H1 (cell line): ENCODE results near the gene RGS13. TPM values are rescaled to one million over a fixed set of nuclear protein-coding genes. Genes with fewer than 3 reads are reported as not detected.

ENCODE experiments used
- CTCF ChIA-PET: fragments of 300-600 bp; sonication (Branson Sonifier 250); formaldehyde crosslinking; loops from one replicate; lab custom pipeline; 2021; ENCODE audit not compliant: partially characterized antibody; lab: Charles Lee
- POLR2A ChIA-PET: fragments of 300-600 bp; sonication (Branson Sonifier 250); formaldehyde crosslinking; loops from one replicate; lab custom pipeline; 2021; ENCODE audit warnings: inconsistent platforms; ENCODE audit not compliant: partially characterized antibody; lab: Charles Lee
- DNase-seq, 2 experiments: peaks; one replicate each; pipeline versions ENCODE4 v3.0.0 to v3.0.0-alpha.2; 2010 to 2022; ENCODE audit warnings: low spot score in 2 of 2, low read depth in 1 of 2, mixed read lengths in 1 of 2
- FAIRE-seq: peaks from 2 replicates; lab custom pipeline; 2011; peaks lifted over from hg19 to GRCh38; lab: Jason Lieb, UNC
- H2AFZ ChIP-seq: 2 replicates; pipeline ENCODE4 v1.8.1; 2012; ENCODE audit warnings: low read length, inconsistent platforms
- H2AK5ac ChIP-seq: 2 replicates; pipeline ENCODE4 v1.6.1; 2013; ENCODE audit warnings: low read depth, low read length
- H2BK120ac ChIP-seq: replicated peaks from 2 replicates; pipeline ENCODE3; 2013; ENCODE audit warnings: low read depth, low read length, inconsistent platforms
- H2BK12ac ChIP-seq: 2 replicates; pipeline ENCODE4 v1.6.1; 2013; ENCODE audit warnings: low read depth, low read length
- H2BK15ac ChIP-seq: 2 replicates; pipeline ENCODE4 v1.6.1; 2013; ENCODE audit warnings: low read length
- H2BK20ac ChIP-seq: 2 replicates; pipeline ENCODE4 v1.6.1; 2013; ENCODE audit warnings: low read length
- H2BK5ac ChIP-seq: 2 replicates; pipeline ENCODE4 v1.6.1; 2013; ENCODE audit warnings: low read depth, low read length
- H3K14ac ChIP-seq: 2 replicates; pipeline ENCODE4 v1.6.1; 2013; ENCODE audit warnings: inconsistent platforms; ENCODE audit not compliant: insufficient read length
- H3K18ac ChIP-seq: 2 replicates; pipeline ENCODE4 v1.6.1; 2013; ENCODE audit warnings: low read length; ENCODE audit errors: extremely low read depth
- H3K23ac ChIP-seq: 2 replicates; pipeline ENCODE4 v1.6.1; 2013; ENCODE audit warnings: inconsistent platforms; ENCODE audit not compliant: insufficient read length
- H3K23me2 ChIP-seq: 2 replicates; pipeline ENCODE4 v1.6.1; 2013; ENCODE audit warnings: low read depth, low read length
- H3K27ac ChIP-seq: 2 replicates; pipeline ENCODE4 v1.6.1; 2011; ENCODE audit warnings: low read depth, low read length, inconsistent platforms
- H3K27me3 ChIP-seq, 4 experiments: replicated peaks in 1 of 4; 1 replicate in 1 of 4; 2 replicates in 3 of 4; pipeline versions ENCODE4 v1.6.1 to v1.8.1; 2011 to 2013; ENCODE audit warnings: low read length in 3 of 4, mild to moderate bottlenecking in 3 of 4, inconsistent platforms in 2 of 4, mixed read lengths in 2 of 4, moderate library complexity in 1 of 4; ENCODE audit not compliant: control insufficient read depth in 3 of 4, insufficient read depth in 3 of 4; ENCODE audit errors: extremely low read depth in 1 of 4
- H3K36me3 ChIP-seq, 4 experiments: 2 replicates each; pipeline versions ENCODE4 v1.6.1 to v1.8.1; 2011 to 2013; ENCODE audit warnings: mild to moderate bottlenecking in 4 of 4, low read length in 3 of 4, moderate library complexity in 2 of 4, control low read depth in 1 of 4, inconsistent platforms in 1 of 4; ENCODE audit not compliant: insufficient read depth in 4 of 4, control insufficient read depth in 2 of 4
- H3K4ac ChIP-seq: replicated peaks from 2 replicates; pipeline ENCODE3; 2013; ENCODE audit warnings: low read length, low read depth, mixed read lengths, inconsistent platforms; ENCODE audit not compliant: insufficient read length
- H3K4me1 ChIP-seq, 4 experiments: replicated peaks in 1 of 4; 1 replicate in 1 of 4; 2 replicates in 3 of 4; pipeline versions ENCODE4 v1.6.1 to v1.8.1; 2011 to 2013; ENCODE audit warnings: low read length in 3 of 4, inconsistent platforms in 2 of 4, mixed read lengths in 1 of 4; ENCODE audit not compliant: insufficient read depth in 4 of 4, control insufficient read depth in 3 of 4
- H3K4me2 ChIP-seq, 2 experiments: 2 replicates each; pipeline versions ENCODE4 v1.6.1 to v1.8.1; 2011 to 2013; ENCODE audit warnings: low read depth in 2 of 2, low read length in 2 of 2, control low read depth in 1 of 2, inconsistent platforms in 1 of 2, mild to moderate bottlenecking in 1 of 2; ENCODE audit not compliant: insufficient read depth in 1 of 2
- H3K4me3 ChIP-seq, 4 experiments: fragments of 200-600, 300-600 bp in 1 of 4; sonication (generic), shearing (Covaris generic), sonication (Bioruptor Twin) in 1 of 4; 2 replicates each; pipeline versions ENCODE4 v1.5.1 to v1.8.1; 2011 to 2016; ENCODE audit warnings: low read length in 4 of 4, low read depth in 3 of 4, control low read depth in 2 of 4, inconsistent platforms in 2 of 4, mild to moderate bottlenecking in 2 of 4, mixed read lengths in 1 of 4, moderate library complexity in 1 of 4; ENCODE audit not compliant: insufficient read depth in 2 of 4; ENCODE audit errors: extremely low read depth in 1 of 4
- H3K56ac ChIP-seq: replicated peaks from 2 replicates; pipeline ENCODE3; 2013; ENCODE audit warnings: low read depth, mild to moderate bottlenecking, mixed read lengths, low read length, inconsistent platforms; ENCODE audit not compliant: insufficient read length
- H3K79me1 ChIP-seq: 2 replicates; pipeline ENCODE4 v1.6.1; 2013; ENCODE audit warnings: low read depth, low read length, control low read depth
- H3K79me2 ChIP-seq, 2 experiments: 2 replicates each; pipeline versions ENCODE4 v1.6.1 to v1.8.1; 2012 to 2013; ENCODE audit warnings: low read length in 2 of 2, mild to moderate bottlenecking in 2 of 2, inconsistent platforms in 1 of 2; ENCODE audit not compliant: insufficient read depth in 2 of 2, control insufficient read depth in 1 of 2
- H3K9ac ChIP-seq, 4 experiments: replicated peaks in 1 of 4; 1 replicate in 1 of 4; 2 replicates in 3 of 4; pipeline versions ENCODE4 v1.6.1 to v1.8.1; 2011 to 2013; ENCODE audit warnings: low read depth in 3 of 4, low read length in 3 of 4, control low read depth in 2 of 4, mild to moderate bottlenecking in 2 of 4, moderate library complexity in 2 of 4, inconsistent platforms in 1 of 4; ENCODE audit errors: extremely low read depth in 1 of 4
- H3K9me3 ChIP-seq, 2 experiments: 2 replicates each; pipeline versions ENCODE4 v1.6.1 to v1.8.1; 2012 to 2013; ENCODE audit warnings: mild to moderate bottlenecking in 2 of 2, moderate library complexity in 2 of 2, control low read depth in 1 of 2, inconsistent platforms in 1 of 2, low read depth in 1 of 2, low read length in 1 of 2, mixed read lengths in 1 of 2; ENCODE audit not compliant: insufficient read depth in 2 of 2
- H4K20me1 ChIP-seq, 2 experiments: replicated peaks in 1 of 2; 2 replicates each; pipeline versions ENCODE3 to v1.8.1; 2011 to 2013; ENCODE audit warnings: inconsistent platforms in 2 of 2, low read length in 2 of 2, mild to moderate bottlenecking in 1 of 2; ENCODE audit not compliant: insufficient read depth in 2 of 2, control insufficient read depth in 1 of 2
- H4K5ac ChIP-seq: 2 replicates; pipeline ENCODE4 v1.6.1; 2013; ENCODE audit warnings: low read length, low read depth, mixed read lengths, inconsistent platforms; ENCODE audit not compliant: insufficient read length
- H4K8ac ChIP-seq: 2 replicates; pipeline ENCODE4 v1.8.0; 2013; ENCODE audit warnings: mild to moderate bottlenecking, moderate library complexity, low read length, inconsistent platforms; ENCODE audit not compliant: insufficient read depth; ENCODE audit errors: extremely low read depth
- H4K91ac ChIP-seq: replicated peaks from 2 replicates; pipeline ENCODE3; 2013; ENCODE audit warnings: low read length, mixed read lengths, inconsistent platforms; ENCODE audit not compliant: insufficient read length
- BCL11A ChIP-seq, 2 experiments: IDR thresholded peaks; one replicate each; pipeline ENCODE4 v1.6.1; 2011; ENCODE audit warnings: low read depth in 2 of 2, low read length in 2 of 2, mild to moderate bottlenecking in 2 of 2
- CTBP2 ChIP-seq: IDR thresholded peaks from 2 replicates; pipeline ENCODE4 v1.7.0; 2011; ENCODE audit warnings: borderline replicate concordance, mild to moderate bottlenecking, moderate library complexity, mixed read lengths, low read length; ENCODE audit not compliant: insufficient read depth, insufficient read length
- JUND ChIP-seq: IDR thresholded peaks from 2 replicates; pipeline ENCODE4 v1.6.1; 2011; ENCODE audit warnings: mild to moderate bottlenecking, improper control_type of control experiment, low read length
- SAP30 ChIP-seq: fragments of 300-600 bp; sonication (generic); IDR thresholded peaks from 2 replicates; pipeline ENCODE4 v1.7.1; 2012; ENCODE audit warnings: low read length, moderate library complexity, mild to moderate bottlenecking, inconsistent platforms; ENCODE audit not compliant: insufficient read depth, insufficient replicate concordance
- SP4 ChIP-seq: IDR thresholded peaks from 2 replicates; pipeline ENCODE4 v1.6.1; 2012; ENCODE audit warnings: low read length, inconsistent platforms
- SRF ChIP-seq: IDR thresholded peaks from 2 replicates; pipeline ENCODE4 v1.6.1; 2011; ENCODE audit warnings: mild to moderate bottlenecking, low read depth, low read length, moderate library complexity
- TBP ChIP-seq: IDR thresholded peaks from 2 replicates; pipeline ENCODE4 v1.6.1; 2011; ENCODE audit warnings: low read depth, low read length, improper control_type of control experiment
- TEAD4 ChIP-seq: IDR thresholded peaks from 2 replicates; pipeline ENCODE4 v1.6.1; 2012; ENCODE audit warnings: low read depth, low read length, inconsistent platforms, mixed read lengths
- ZNF274 ChIP-seq: IDR thresholded peaks from 2 replicates; pipeline ENCODE4 v1.7.0; 2012; ENCODE audit warnings: low read length, borderline replicate concordance; ENCODE audit errors: extremely low read depth
- WGBS, 2 experiments: shearing (Covaris generic) in 1 of 2; methylation state at CpG; one replicate each; pipeline versions ENCODE4 v1.1.6 to v1.1.7; 2013 to 2015; ENCODE audit warnings: low lambda C conversion rate in 2 of 2, mixed read lengths in 2 of 2, inconsistent platforms in 1 of 2, low coverage in 1 of 2, missing lambda C conversion rate in 1 of 2; ENCODE audit not compliant: insufficient replicate concordance in 2 of 2, insufficient coverage in 1 of 2, insufficient read length in 1 of 2; ENCODE audit errors: extremely low coverage in 1 of 2, missing lambda C conversion rate in 1 of 2; 5-methylcytosine and 5-hydroxymethylcytosine counted together
- polyA plus RNA-seq, 7 experiments: library from polyadenylated mRNA; depleted of rRNA in 3 of 7; stranded (reverse) in 5 of 7; unstranded in 2 of 7; fragments of >200 nt in 5 of 7; fragments of 200-250 nt in 2 of 7; gene quantifications; 1 replicate in 5 of 7; 2 replicates in 1 of 7; 4 replicates in 1 of 7; pipeline versions ENCODE4 v1.2.1 to v1.2.3, GENCODE V29; 2011 to 2013; ENCODE audit warnings: missing spikeins in 2 of 7, mixed read lengths in 2 of 7
- total RNA-seq: library from RNA; stranded (reverse); fragmentation: NEBNext Ultra II Directional; extraction: Animal tissue kit (Norgen Biotek cat#: 25700); gene quantifications from 2 replicates; pipeline ENCODE4 v1.2.1, GENCODE V29; 2021
- TF ChIP-seq, protein P1 (sequence below): IDR thresholded peaks from 2 replicates; pipeline ENCODE4 v1.6.1; 2011; ENCODE audit warnings: low read depth, mild to moderate bottlenecking, low read length; ENCODE audit not compliant: insufficient read depth

Gene RGS13
- total and polyA plus RNA-seq, 2 of the 8 experiments (the other 6 are each of a cell fraction or from before 2014, with no cell fraction given) = not detected

DNA sequence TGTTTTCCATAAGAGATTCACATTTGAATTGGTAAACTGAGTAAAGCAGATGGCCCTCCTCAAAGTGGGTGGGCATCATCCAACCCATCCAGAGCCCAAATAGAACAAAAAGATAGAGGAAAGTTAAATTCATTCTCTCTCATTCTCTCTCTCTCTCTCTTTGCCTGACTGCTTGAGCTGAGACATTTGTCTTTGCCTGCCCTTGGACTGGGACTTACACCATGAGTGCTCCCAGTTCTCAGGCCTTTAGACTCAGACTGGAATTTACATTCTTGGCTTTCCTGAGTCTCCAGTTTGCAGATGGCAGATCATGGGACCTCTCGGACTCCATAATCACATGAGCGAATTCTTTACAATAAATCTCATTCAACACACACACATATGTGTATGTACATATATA lies 69.6 kb downstream of the RGS13 start:
- H3K27me3 ChIP-seq = no peaks in the 10 kb centered on the region
- H3K18ac ChIP-seq = no peak overlapping the region
- ChIA-PET CTCF (no interaction called here), POLR2A (no interaction called here)
- no peak overlapping the region for H3K23ac ChIP-seq
- no peak overlapping the region for H3K4me2 ChIP-seq
- no peak for FAIRE-seq
- H2BK20ac ChIP-seq = no peak overlapping the region
- no peak overlapping the region for H3K56ac ChIP-seq
- H2AK5ac ChIP-seq = no peak overlapping the region
- no peak overlapping the region for H4K5ac ChIP-seq
- no peaks in the 10 kb centered on the region for H3K9me3 ChIP-seq
- H2BK15ac ChIP-seq = no peak overlapping the region
- no peaks in the 10 kb centered on the region for H3K79me1 ChIP-seq
- no peak overlapping the region for H3K27ac ChIP-seq
- no peak for DNase-seq
- no peak overlapping the region for H3K14ac ChIP-seq
- TF ChIP-seq BCL11A (IDR thresholded peaks at IDR 0.05; ENCODE audit: low read depth in 2 of 2, low read length in 2 of 2) = no peak
- TF ChIP-seq SRF = no peak
- no peak for TF ChIP-seq TBP
- TF ChIP-seq SP4 = no peak
- no peak for TF ChIP-seq ZNF274
- TF ChIP-seq, protein P1, sequence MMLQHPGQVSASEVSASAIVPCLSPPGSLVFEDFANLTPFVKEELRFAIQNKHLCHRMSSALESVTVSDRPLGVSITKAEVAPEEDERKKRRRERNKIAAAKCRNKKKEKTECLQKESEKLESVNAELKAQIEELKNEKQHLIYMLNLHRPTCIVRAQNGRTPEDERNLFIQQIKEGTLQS = no peak
- no peak for TF ChIP-seq CTBP2
- no peak for TF ChIP-seq SAP30
- no peak for TF ChIP-seq TEAD4
- TF ChIP-seq JUND = no peak
- no peak overlapping the region for H3K4me3 ChIP-seq
- H4K91ac ChIP-seq = no peak overlapping the region
- H3K23me2 ChIP-seq = no peaks in the 10 kb centered on the region
- H3K4me1 ChIP-seq = no peaks in the 10 kb centered on the region
- no peak overlapping the region for H2BK12ac ChIP-seq
- H4K8ac ChIP-seq = no peak overlapping the region
- no peak overlapping the region for H3K9ac ChIP-seq
- no peaks in the 10 kb centered on the region for H3K79me2 ChIP-seq
- no peaks in the 10 kb centered on the region for H3K36me3 ChIP-seq
- no peak overlapping the region for H2BK5ac ChIP-seq
- no peaks in the 10 kb centered on the region for H4K20me1 ChIP-seq
- H2AFZ ChIP-seq = no peak overlapping the region
- H3K4ac ChIP-seq = no peak overlapping the region
- no peak overlapping the region for H2BK120ac ChIP-seq
- whole genome bisulfite sequencing, 2 experiments = 93% methylated on average over 2 of the region's 2 CpGs; no CpG with 5 or more reads in 1 of the 2 experiments
